Esophagus muscularis mucosa (tissue), 4 donors: ENCODE data around the gene NQO1. TPM values are rescaled to one million over a fixed set of nuclear protein-coding genes. Genes with fewer than 3 reads are reported as not detected.

ENCODE experiments used
- DNase-seq: peaks from one replicate; pipeline ENCODE4 v3.0.0-alpha.2; 2017; ENCODE audit errors: extremely low spot score
- H3K27ac ChIP-seq, 4 donors: fragments of 200-600 bp; sonication (generic); replicated peaks in 1 of 4; 1 replicate in 3 of 4; 2 replicates in 1 of 4; pipeline ENCODE4 v1.5.1; 2016 to 2019; ENCODE audit warnings: mild to moderate bottlenecking in 1 of 4
- H3K27me3 ChIP-seq, 4 donors: fragments of 200-600 bp; sonication (generic); one replicate each; pipeline versions ENCODE4 v1.5.1 to v1.6.0; 2016 to 2019
- H3K36me3 ChIP-seq, 4 donors: fragments of 200-600 bp; sonication (generic); one replicate each; pipeline ENCODE4 v1.5.1; 2016 to 2019
- H3K4me1 ChIP-seq, 4 donors: fragments of 200-600 bp; sonication (generic); one replicate each; pipeline ENCODE4 v1.5.1; 2016 to 2019
- H3K4me3 ChIP-seq, 4 donors: fragments of 200-600 bp; sonication (generic); 1 replicate in 2 of 4; 2 replicates in 2 of 4; pipeline ENCODE4 v1.5.1; 2016 to 2019; ENCODE audit warnings: mild to moderate bottlenecking in 4 of 4, moderate library complexity in 1 of 4
- H3K9me3 ChIP-seq, 4 donors: fragments of 200-600 bp; sonication (generic); 1 replicate in 3 of 4; 2 replicates in 1 of 4; pipeline ENCODE4 v1.5.1; 2016 to 2019
- EP300 ChIP-seq: sonication (generic); formaldehyde crosslinking; IDR thresholded peaks from one replicate; pipeline ENCODE4 v1.6.1; 2017; ENCODE audit warnings: antibody characterized with exemption
- POLR2A ChIP-seq: fragments of 450-650 bp; IDR thresholded peaks from one replicate; pipeline ENCODE4 v1.6.1; 2017; ENCODE audit warnings: antibody characterized with exemption, moderate library complexity, mild to moderate bottlenecking, low read depth
- POLR2AphosphoS5 ChIP-seq, 2 donors: sonication (generic); formaldehyde crosslinking; IDR thresholded peaks; one replicate each; pipeline ENCODE4 v1.6.1; 2017; ENCODE audit warnings: antibody characterized with exemption in 2 of 2
- WGBS: methylation state at CpG from one replicate; pipeline ENCODE4 v1.1.5; 2018; 5-methylcytosine and 5-hydroxymethylcytosine counted together
- intact Hi-C: fragments of 100-400 bp; cut with DNase I; formaldehyde crosslinking; loops from one replicate; pipeline ENCODE4 v1.15.1; 2023
- total RNA-seq, 4 donors: library from RNA; depleted of rRNA; stranded (reverse); fragments of >200 nt; gene quantifications; one replicate each; pipeline versions ENCODE4 v1.1.0 to v1.2.1, GENCODE V29; 2016
- TF ChIP-seq, protein P1 (sequence below), 3 experiments: fragments of 200-600 bp in 2 of 3; fragments of 450-650 bp in 1 of 3; sonication (generic) in 2 of 3; IDR thresholded peaks; one replicate each; pipeline ENCODE4 v1.5.1; 2017 to 2019; ENCODE audit warnings: antibody characterized with exemption in 3 of 3, mild to moderate bottlenecking in 2 of 3, moderate library complexity in 1 of 3

NQO1 gene
- total RNA-seq, 4 donors from 2014 or later, result 54.5 to 114 (median 96.3) TPM

- peaks cover 0 to 44% (median 31%) of the 10 kb centered on the region in 4 donors for H3K36me3 ChIP-seq
- no peaks in the 10 kb centered on the region for H3K27me3 ChIP-seq
- H3K27ac ChIP-seq, result no peak overlapping the region
- WGBS, result 97% methylated on average over 2 of the region's 2 CpGs
- no peaks in the 10 kb centered on the region for H3K9me3 ChIP-seq
- intact Hi-C loops, result loop anchor here (5.0 kb wide), 1 partner anchor 310 kb away; no protein-coding TSS in a partner anchor
- TF ChIP-seq POLR2A (no peak), EP300 (no peak), POLR2AphosphoS5 (IDR thresholded peaks at IDR 0.05) (no peak)
- TF ChIP-seq, protein P1, sequence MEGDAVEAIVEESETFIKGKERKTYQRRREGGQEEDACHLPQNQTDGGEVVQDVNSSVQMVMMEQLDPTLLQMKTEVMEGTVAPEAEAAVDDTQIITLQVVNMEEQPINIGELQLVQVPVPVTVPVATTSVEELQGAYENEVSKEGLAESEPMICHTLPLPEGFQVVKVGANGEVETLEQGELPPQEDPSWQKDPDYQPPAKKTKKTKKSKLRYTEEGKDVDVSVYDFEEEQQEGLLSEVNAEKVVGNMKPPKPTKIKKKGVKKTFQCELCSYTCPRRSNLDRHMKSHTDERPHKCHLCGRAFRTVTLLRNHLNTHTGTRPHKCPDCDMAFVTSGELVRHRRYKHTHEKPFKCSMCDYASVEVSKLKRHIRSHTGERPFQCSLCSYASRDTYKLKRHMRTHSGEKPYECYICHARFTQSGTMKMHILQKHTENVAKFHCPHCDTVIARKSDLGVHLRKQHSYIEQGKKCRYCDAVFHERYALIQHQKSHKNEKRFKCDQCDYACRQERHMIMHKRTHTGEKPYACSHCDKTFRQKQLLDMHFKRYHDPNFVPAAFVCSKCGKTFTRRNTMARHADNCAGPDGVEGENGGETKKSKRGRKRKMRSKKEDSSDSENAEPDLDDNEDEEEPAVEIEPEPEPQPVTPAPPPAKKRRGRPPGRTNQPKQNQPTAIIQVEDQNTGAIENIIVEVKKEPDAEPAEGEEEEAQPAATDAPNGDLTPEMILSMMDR (IDR thresholded peaks at IDR 0.05), result no peak
- DNase-seq, result peak; percentile 19
- no peak overlapping the region for H3K4me3 ChIP-seq
- H3K4me1 ChIP-seq, result peaks cover 6 to 38% (median 34%) of the 10 kb centered on the region in 4 donors
These were observed 19.4 kb downstream of the NQO1 start for GRCh38 chr16:69706975-69707340.

- Histone ChIP-seq H3K27me3 (no peaks in the 10 kb centered on the region), H3K36me3 (peaks cover 0 to 47% (median 28%) of the 10 kb centered on the region in 4 donors), H3K27ac (peak overlapping the region in 1 of 4 donors; percentile 23), H3K9me3 (no peaks in the 10 kb centered on the region), H3K4me1 (peaks cover 6 to 32% (median 29%) of the 10 kb centered on the region in 4 donors), H3K4me3 (no peak overlapping the region)
- WGBS, result 76% methylated on average over 1 of the region's 1 CpG
- TF ChIP-seq EP300, result no peak
- TF ChIP-seq POLR2AphosphoS5 (IDR thresholded peaks at IDR 0.05), result no peak
- no peak for TF ChIP-seq POLR2A
- TF ChIP-seq, protein P1 (IDR thresholded peaks at IDR 0.05), result no peak
- no peak for DNase-seq
- intact Hi-C loops, result loop anchor here (5.0 kb wide), 1 partner anchor 309 kb away; no protein-coding TSS in a partner anchor
These were observed 19.9 kb downstream of the NQO1 start for GRCh38 chr16:69706256-69706974.

DNA sequence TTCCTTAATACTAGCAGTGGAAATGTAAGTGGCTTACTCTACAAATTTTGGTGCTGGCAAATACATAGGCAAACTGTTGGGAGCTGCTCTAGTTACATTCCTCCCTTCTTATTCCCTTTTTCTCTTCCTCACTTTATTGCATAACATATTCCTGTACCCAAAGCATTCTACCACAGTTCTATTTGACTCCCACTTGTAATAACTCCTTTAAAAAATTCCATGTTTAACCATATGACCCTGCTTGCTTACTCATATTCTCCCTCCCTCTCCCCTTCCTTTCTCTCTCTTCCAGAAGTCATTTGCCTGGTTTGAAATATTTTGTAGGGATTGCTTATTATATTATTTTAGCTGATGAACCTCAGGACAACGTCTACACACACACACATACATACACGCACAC, 22.7 kb downstream of the NQO1 start:
- H3K27ac ChIP-seq, result no peak overlapping the region
- WGBS, result 85% methylated on average over 2 of the region's 2 CpGs
- no peak overlapping the region for H3K4me3 ChIP-seq
- DNase-seq, result no peak
- TF ChIP-seq EP300, result no peak
- TF ChIP-seq, protein P1 (IDR thresholded peaks at IDR 0.05), result no peak
- no peak for TF ChIP-seq POLR2A
- TF ChIP-seq POLR2AphosphoS5 (IDR thresholded peaks at IDR 0.05), result no peak
- H3K9me3 ChIP-seq, result no peaks in the 10 kb centered on the region
- H3K36me3 ChIP-seq, result peaks cover 0 to 56% (median 22%) of the 10 kb centered on the region in 4 donors
- H3K4me1 ChIP-seq, result peaks cover 0 to 10% (median 10%) of the 10 kb centered on the region in 4 donors
- intact Hi-C loops, result no loop called here
- no peaks in the 10 kb centered on the region for H3K27me3 ChIP-seq

- intact Hi-C loops, result no loop called here
- no peak for DNase-seq
- TF ChIP-seq, protein P1 (IDR thresholded peaks at IDR 0.05), result no peak
- TF ChIP-seq POLR2AphosphoS5 (IDR thresholded peaks at IDR 0.05) (no peak), POLR2A (no peak), EP300 (no peak)
- no peak overlapping the region for H3K27ac ChIP-seq
- peaks cover 0 to 54% (median 14%) of the 10 kb centered on the region in 4 donors for H3K36me3 ChIP-seq
- H3K9me3 ChIP-seq, result no peaks in the 10 kb centered on the region
- 78% methylated on average over 2 of the region's 2 CpGs for WGBS
- no peak overlapping the region for H3K4me3 ChIP-seq
- H3K4me1 ChIP-seq, result peaks cover 0 to 10% (median 10%) of the 10 kb centered on the region in 4 donors
- H3K27me3 ChIP-seq, result no peaks in the 10 kb centered on the region
These were observed 24.5 kb downstream of the NQO1 start for GRCh38 chr16:69701866-69702265.
